Measurements from ENCODE around the gene AHDC1.

DNA sequence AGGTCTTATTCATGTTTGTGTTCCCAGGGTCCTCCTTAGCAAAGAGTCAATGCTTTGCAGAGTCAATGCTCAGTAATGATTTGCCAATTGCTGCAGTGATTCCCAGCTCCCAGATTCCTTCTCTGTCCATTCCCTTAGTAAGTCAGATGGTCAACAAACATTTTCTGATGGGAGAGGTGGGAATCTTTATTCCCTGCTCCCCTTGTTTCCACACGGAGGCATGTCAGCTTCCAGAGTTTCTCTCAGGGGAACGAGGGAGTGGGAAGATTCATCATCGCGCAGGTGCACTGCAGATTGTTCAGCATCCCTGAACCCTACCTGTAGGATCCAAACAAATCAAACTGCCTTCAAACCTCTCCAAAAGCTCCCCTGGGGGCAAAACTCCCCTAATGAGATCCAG, 7.5 kb upstream of the AHDC1 start:
- TF ChIP-seq, protein P1, sequence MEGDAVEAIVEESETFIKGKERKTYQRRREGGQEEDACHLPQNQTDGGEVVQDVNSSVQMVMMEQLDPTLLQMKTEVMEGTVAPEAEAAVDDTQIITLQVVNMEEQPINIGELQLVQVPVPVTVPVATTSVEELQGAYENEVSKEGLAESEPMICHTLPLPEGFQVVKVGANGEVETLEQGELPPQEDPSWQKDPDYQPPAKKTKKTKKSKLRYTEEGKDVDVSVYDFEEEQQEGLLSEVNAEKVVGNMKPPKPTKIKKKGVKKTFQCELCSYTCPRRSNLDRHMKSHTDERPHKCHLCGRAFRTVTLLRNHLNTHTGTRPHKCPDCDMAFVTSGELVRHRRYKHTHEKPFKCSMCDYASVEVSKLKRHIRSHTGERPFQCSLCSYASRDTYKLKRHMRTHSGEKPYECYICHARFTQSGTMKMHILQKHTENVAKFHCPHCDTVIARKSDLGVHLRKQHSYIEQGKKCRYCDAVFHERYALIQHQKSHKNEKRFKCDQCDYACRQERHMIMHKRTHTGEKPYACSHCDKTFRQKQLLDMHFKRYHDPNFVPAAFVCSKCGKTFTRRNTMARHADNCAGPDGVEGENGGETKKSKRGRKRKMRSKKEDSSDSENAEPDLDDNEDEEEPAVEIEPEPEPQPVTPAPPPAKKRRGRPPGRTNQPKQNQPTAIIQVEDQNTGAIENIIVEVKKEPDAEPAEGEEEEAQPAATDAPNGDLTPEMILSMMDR (IDR thresholded peaks at IDR 0.05) = no peak
- no peak for TF ChIP-seq POLR2A (IDR thresholded peaks at IDR 0.05; ENCODE audit: low read depth)
- no peak for TF ChIP-seq POLR2AphosphoS5 (IDR thresholded peaks at IDR 0.05)
- no peak for TF ChIP-seq EP300 (IDR thresholded peaks at IDR 0.05)

Measured in esophagus muscularis mucosa (tissue), 4 donors.